ENCODE measurements around the gene SSBP4.

GRCh38 chr19:18446145-18446810 lies 27.1 kb downstream of the SSBP4 start:
- TF ChIP-seq, protein P1, sequence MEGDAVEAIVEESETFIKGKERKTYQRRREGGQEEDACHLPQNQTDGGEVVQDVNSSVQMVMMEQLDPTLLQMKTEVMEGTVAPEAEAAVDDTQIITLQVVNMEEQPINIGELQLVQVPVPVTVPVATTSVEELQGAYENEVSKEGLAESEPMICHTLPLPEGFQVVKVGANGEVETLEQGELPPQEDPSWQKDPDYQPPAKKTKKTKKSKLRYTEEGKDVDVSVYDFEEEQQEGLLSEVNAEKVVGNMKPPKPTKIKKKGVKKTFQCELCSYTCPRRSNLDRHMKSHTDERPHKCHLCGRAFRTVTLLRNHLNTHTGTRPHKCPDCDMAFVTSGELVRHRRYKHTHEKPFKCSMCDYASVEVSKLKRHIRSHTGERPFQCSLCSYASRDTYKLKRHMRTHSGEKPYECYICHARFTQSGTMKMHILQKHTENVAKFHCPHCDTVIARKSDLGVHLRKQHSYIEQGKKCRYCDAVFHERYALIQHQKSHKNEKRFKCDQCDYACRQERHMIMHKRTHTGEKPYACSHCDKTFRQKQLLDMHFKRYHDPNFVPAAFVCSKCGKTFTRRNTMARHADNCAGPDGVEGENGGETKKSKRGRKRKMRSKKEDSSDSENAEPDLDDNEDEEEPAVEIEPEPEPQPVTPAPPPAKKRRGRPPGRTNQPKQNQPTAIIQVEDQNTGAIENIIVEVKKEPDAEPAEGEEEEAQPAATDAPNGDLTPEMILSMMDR (IDR thresholded peaks at IDR 0.05), result no peak
- no peak for TF ChIP-seq ZFX (IDR thresholded peaks at IDR 0.05; ENCODE audit: borderline replicate concordance)
